Measurements from ENCODE around the gene ZNF324B. TPM values are rescaled to one million over a fixed set of nuclear protein-coding genes. Genes with fewer than 3 reads are reported as not detected.
A peak's percentile ranks its signal among the peaks of the same experiment; 100 is the strongest.
"Not testable (repeated sequence)": the region's sequence is repeated elsewhere in the genome, so short reads cannot be mapped to it uniquely, and the experiment has no call there.

Gene ZNF324B
- 14.3 and 15.1 TPM in 2 replicates for total RNA-seq

GRCh38 chr19:58451358-58452101 lies at the start of gene ZNF324B:
Gene ZNF324B, plus strand, starts transcription at chr19:58451622. Its CDS starts 2,080 bp downstream, at chr19:58453702.
- intact Hi-C loops (cut with micrococcal nuclease): loop anchor here (1.0 to 2.0 kb wide), 12 partner anchors 11 to 173 kb away; partner anchors contain the start of genes ERVK3-1, RPS5, ZBTB45 and ZNF132
- Mint-ChIP-seq H3K9me3 (peaks cover 19% of the 10 kb centered on the region), H3K27ac (peak within 1 kb of the TSS; percentile 48), H3K36me3 (ENCODE audit: low read depth) (peaks cover 8% of the 10 kb centered on the region), H3K27me3 (ENCODE audit: insufficient read depth) (peaks cover 7% of the 10 kb centered on the region), H3K4me1 (ENCODE audit: low read depth) (peaks cover 18% of the 10 kb centered on the region), H3K4me3 (peak within 1 kb of the TSS; percentile 85)
- peak; percentile 95 for DNase-seq (ENCODE audit: low spot score)

- H3K27me3 Mint-ChIP-seq (ENCODE audit: insufficient read depth): peaks cover 4% of the 10 kb centered on the region
- H3K4me1 Mint-ChIP-seq (ENCODE audit: low read depth): peaks cover 29% of the 10 kb centered on the region
- DNase-seq (ENCODE audit: low spot score): no peak
- H3K36me3 Mint-ChIP-seq (ENCODE audit: low read depth): peaks cover 3% of the 10 kb centered on the region
- peak overlapping the region; percentile 86 for H3K4me3 Mint-ChIP-seq
- H3K9me3 Mint-ChIP-seq: no peaks in the 10 kb centered on the region
- no peak overlapping the region for H3K27ac Mint-ChIP-seq
- intact Hi-C loops (cut with micrococcal nuclease): loop anchor here (1.0 to 2.0 kb wide), 15 partner anchors 15 to 991 kb away; partner anchors contain the start of genes MZF1, RPS5, ZNF132 and ZNF17
These were observed 49.5 kb upstream of the ZNF324B start for GRCh38 chr19:58401840-58402421.

- H3K4me3 Mint-ChIP-seq; H3K36me3 Mint-ChIP-seq (ENCODE audit: low read depth); H3K9me3 Mint-ChIP-seq; H3K27me3 Mint-ChIP-seq (ENCODE audit: insufficient read depth); H3K27ac Mint-ChIP-seq; intact Hi-C loops (cut with micrococcal nuclease); DNase-seq (ENCODE audit: low spot score): not testable (repeated sequence)
- H3K4me1 Mint-ChIP-seq (ENCODE audit: low read depth): peaks cover 40% of the 10 kb centered on the region
These were observed 47.4 kb upstream of the ZNF324B start for GRCh38 chr19:58403920-58404478.

GRCh38 chr19:58406818-58407657 lies 44.4 kb upstream of the ZNF324B start:
- H3K9me3 Mint-ChIP-seq: no peaks in the 10 kb centered on the region
- intact Hi-C loops (cut with micrococcal nuclease): no loop called here
- no peaks in the 10 kb centered on the region for H3K27me3 Mint-ChIP-seq (ENCODE audit: insufficient read depth)
- peaks cover 35% of the 10 kb centered on the region for H3K4me1 Mint-ChIP-seq (ENCODE audit: low read depth)
- peak overlapping the region; percentile 84 for H3K4me3 Mint-ChIP-seq
- H3K27ac Mint-ChIP-seq: peak overlapping the region; percentile 98
- H3K36me3 Mint-ChIP-seq (ENCODE audit: low read depth): peaks cover 3% of the 10 kb centered on the region
- DNase-seq (ENCODE audit: low spot score): no peak

GRCh38 chr19:58407658-58408151 lies 43.7 kb upstream of the ZNF324B start:
- no peak for DNase-seq (ENCODE audit: low spot score)
- intact Hi-C loops (cut with micrococcal nuclease): loop anchor here (1.0 to 2.0 kb wide), 12 partner anchors 33 to 593 kb away; partner anchors contain the start of genes ERVK3-1, UBE2M, ZNF132 and ZNF274
- H3K4me3 Mint-ChIP-seq: peak overlapping the region; percentile 84

GRCh38 chr19:58408152-58409009 lies 43.0 kb upstream of the ZNF324B start, which contains the start of gene ZNF584:
Gene ZNF584, plus strand, starts transcription at chr19:58408649. Its CDS starts 499 bp downstream, at chr19:58409148.
- peaks cover 35% of the 10 kb centered on the region for H3K4me1 Mint-ChIP-seq (ENCODE audit: low read depth)
- H3K27ac Mint-ChIP-seq: peak within 1 kb of the TSS; percentile 98

More at GRCh38 chr19:58407658-58408151, 43.7 kb upstream of the ZNF324B start:
- Mint-ChIP-seq H3K4me1 (ENCODE audit: low read depth) (peaks cover 35% of the 10 kb centered on the region), H3K27me3 (ENCODE audit: insufficient read depth) (no peaks in the 10 kb centered on the region), H3K9me3 (no peaks in the 10 kb centered on the region), H3K36me3 (ENCODE audit: low read depth) (peaks cover 3% of the 10 kb centered on the region), H3K27ac (peak overlapping the region; percentile 98)

GRCh38 chr19:58409010-58409790 lies 42.2 kb upstream of the ZNF324B start:
- H3K27ac Mint-ChIP-seq: peak overlapping the region; percentile 67
- no peak for DNase-seq (ENCODE audit: low spot score)
- H3K36me3 Mint-ChIP-seq (ENCODE audit: low read depth): peaks cover 5% of the 10 kb centered on the region
- H3K4me1 Mint-ChIP-seq (ENCODE audit: low read depth): peaks cover 30% of the 10 kb centered on the region
- peak overlapping the region; percentile 84 for H3K4me3 Mint-ChIP-seq
- H3K27me3 Mint-ChIP-seq (ENCODE audit: insufficient read depth): no peaks in the 10 kb centered on the region
- no peaks in the 10 kb centered on the region for H3K9me3 Mint-ChIP-seq
- intact Hi-C loops (cut with micrococcal nuclease): loop anchor here (2.0 kb wide), 2 partner anchors 46 to 594 kb away; partner anchors contain the start of genes ZNF497 and ZNF552

More at GRCh38 chr19:58408152-58409009, 43.0 kb upstream of the ZNF324B start, which contains the start of gene ZNF584:
- DNase-seq (ENCODE audit: low spot score): peak; percentile 90
- no peaks in the 10 kb centered on the region for H3K9me3 Mint-ChIP-seq
- no peaks in the 10 kb centered on the region for H3K27me3 Mint-ChIP-seq (ENCODE audit: insufficient read depth)
- H3K36me3 Mint-ChIP-seq (ENCODE audit: low read depth): peaks cover 5% of the 10 kb centered on the region
- H3K4me3 Mint-ChIP-seq: peak within 1 kb of the TSS; percentile 84
- intact Hi-C loops (cut with micrococcal nuclease): loop anchor here (1.0 to 2.0 kb wide), 12 partner anchors 32 to 594 kb away; partner anchors contain the start of genes ERVK3-1, UBE2M, ZNF132 and ZNF274

- H3K4me1 Mint-ChIP-seq (ENCODE audit: low read depth): no peaks in the 10 kb centered on the region
- no peak for DNase-seq (ENCODE audit: low spot score)
- peaks cover 19% of the 10 kb centered on the region for H3K9me3 Mint-ChIP-seq
- peaks cover 47% of the 10 kb centered on the region for H3K36me3 Mint-ChIP-seq (ENCODE audit: low read depth)
- intact Hi-C loops (cut with micrococcal nuclease): no loop called here
- no peak overlapping the region for H3K27ac Mint-ChIP-seq
- no peak overlapping the region for H3K4me3 Mint-ChIP-seq
- H3K27me3 Mint-ChIP-seq (ENCODE audit: insufficient read depth): no peaks in the 10 kb centered on the region
These were observed 34.8 kb upstream of the ZNF324B start for GRCh38 chr19:58416604-58417003.

GRCh38 chr19:58417071-58417470 lies 34.4 kb upstream of the ZNF324B start:
- H3K27ac Mint-ChIP-seq: no peak overlapping the region
- DNase-seq (ENCODE audit: low spot score): no peak
- H3K4me1 Mint-ChIP-seq (ENCODE audit: low read depth): no peaks in the 10 kb centered on the region
- no peak overlapping the region for H3K4me3 Mint-ChIP-seq
- no peaks in the 10 kb centered on the region for H3K27me3 Mint-ChIP-seq (ENCODE audit: insufficient read depth)
- peaks cover 21% of the 10 kb centered on the region for H3K9me3 Mint-ChIP-seq
- peaks cover 49% of the 10 kb centered on the region for H3K36me3 Mint-ChIP-seq (ENCODE audit: low read depth)
- intact Hi-C loops (cut with micrococcal nuclease): no loop called here

GRCh38 chr19:58428617-58429016 lies 22.8 kb upstream of the ZNF324B start:
- no peaks in the 10 kb centered on the region for H3K27me3 Mint-ChIP-seq (ENCODE audit: insufficient read depth)
- no peak for DNase-seq (ENCODE audit: low spot score)

GRCh38 chr19:58429745-58430144 lies 21.7 kb upstream of the ZNF324B start:
- Mint-ChIP-seq H3K36me3 (ENCODE audit: low read depth) (peaks cover 27% of the 10 kb centered on the region), H3K27ac (no peak overlapping the region), H3K4me3 (no peak overlapping the region), H3K27me3 (ENCODE audit: insufficient read depth) (no peaks in the 10 kb centered on the region), H3K9me3 (peaks cover 80% of the 10 kb centered on the region), H3K4me1 (ENCODE audit: low read depth) (no peaks in the 10 kb centered on the region)
- intact Hi-C loops (cut with micrococcal nuclease): no loop called here
- DNase-seq (ENCODE audit: low spot score): no peak

More at GRCh38 chr19:58428617-58429016, 22.8 kb upstream of the ZNF324B start:
- Mint-ChIP-seq H3K36me3 (ENCODE audit: low read depth) (peaks cover 19% of the 10 kb centered on the region), H3K27ac (no peak overlapping the region), H3K4me3 (no peak overlapping the region), H3K4me1 (ENCODE audit: low read depth) (no peaks in the 10 kb centered on the region), H3K9me3 (peaks cover 74% of the 10 kb centered on the region)
- intact Hi-C loops (cut with micrococcal nuclease): no loop called here
